NCI-H187 (cell line): ENCODE measurements around the gene HDDC2.

ENCODE experiments used
- DNase-seq, 2 experiments: peaks; one replicate each; lab custom pipeline; 2025; lab: John Stamatoyannopoulos, UW

HDDC2 gene, protein sequence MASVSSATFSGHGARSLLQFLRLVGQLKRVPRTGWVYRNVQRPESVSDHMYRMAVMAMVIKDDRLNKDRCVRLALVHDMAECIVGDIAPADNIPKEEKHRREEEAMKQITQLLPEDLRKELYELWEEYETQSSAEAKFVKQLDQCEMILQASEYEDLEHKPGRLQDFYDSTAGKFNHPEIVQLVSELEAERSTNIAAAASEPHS

DNA sequence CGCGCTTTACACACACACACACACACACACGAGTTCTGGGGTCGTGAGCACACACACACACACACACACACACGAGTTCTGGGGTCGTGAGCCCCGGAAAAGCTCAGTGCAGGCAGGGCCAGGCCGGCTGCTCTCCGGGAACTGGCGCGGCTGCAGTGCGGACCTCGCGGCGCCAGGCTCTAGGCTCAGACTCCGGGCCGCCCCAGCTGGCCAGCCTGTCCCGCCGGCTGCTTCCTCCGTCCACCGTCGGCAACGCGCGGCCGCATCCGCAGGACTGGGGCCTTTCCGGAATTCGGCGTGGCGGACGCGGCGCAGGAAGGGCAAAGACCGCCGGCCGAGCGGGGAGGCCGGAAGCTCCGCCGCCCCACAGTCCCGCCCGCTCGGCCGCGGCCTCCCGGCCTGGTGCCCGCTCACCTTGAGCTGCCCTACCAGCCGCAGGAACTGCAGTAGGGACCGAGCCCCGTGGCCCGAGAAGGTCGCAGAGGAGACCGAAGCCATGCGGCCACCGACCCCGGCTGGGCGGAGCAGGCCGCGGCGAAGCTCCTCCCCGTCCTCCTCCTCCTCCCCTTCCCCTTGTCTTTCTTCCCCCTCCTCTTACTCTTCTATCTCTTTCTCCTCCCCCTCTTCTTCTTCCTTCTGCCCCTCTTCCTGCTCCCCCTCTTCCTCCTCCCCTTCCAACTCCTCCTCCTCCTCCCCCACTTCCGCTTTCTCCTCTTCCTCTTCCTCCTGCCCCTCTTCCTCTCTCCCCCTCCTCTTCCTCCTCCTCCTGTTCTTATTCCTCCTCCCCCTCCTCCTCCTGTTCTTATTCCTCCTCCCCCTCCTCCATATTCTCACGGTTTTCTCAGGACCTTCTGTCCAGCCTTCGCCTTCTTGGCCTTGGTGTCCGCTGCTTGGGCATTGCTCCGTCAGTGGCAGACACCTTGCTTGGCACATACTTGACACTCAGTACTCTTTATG is at the start of gene HDDC2:
TSS of gene HDDC2 (minus strand) at position 533 of the 957 bp plus-strand sequence. CDS start at position 498, 35 bp downstream.
- peak; percentile 20 to 21 for DNase-seq

DNA sequence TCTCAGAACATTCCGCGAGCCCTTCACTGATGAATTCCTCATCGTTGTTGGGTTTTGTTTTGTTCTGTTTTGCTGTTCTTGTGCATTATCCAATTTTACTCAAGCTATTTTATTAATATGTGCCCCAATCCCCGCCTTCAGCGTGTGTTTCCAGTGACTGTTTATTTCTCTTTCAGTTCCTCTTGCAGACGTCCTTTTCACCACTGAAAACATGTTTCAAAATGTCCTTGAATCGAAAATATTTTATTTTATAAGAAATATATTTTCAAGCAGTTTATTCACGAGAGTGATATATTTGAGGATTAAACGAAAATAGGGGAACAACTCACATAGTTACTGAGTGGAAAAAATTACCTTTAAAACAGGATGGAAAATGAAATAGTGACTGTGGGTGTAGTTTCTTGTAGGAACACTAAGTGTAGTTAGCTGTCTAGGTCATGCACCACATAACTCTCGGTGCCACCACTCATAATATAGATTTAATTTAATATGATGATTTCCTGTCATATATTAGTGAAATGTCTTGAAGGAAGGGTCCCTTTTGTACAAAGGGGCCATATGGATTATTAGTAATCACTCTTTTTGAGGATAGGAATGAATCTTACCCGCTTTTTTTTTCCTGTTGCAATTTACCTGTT is 45.3 kb upstream of the HDDC2 start:
- no peak for DNase-seq

DNA sequence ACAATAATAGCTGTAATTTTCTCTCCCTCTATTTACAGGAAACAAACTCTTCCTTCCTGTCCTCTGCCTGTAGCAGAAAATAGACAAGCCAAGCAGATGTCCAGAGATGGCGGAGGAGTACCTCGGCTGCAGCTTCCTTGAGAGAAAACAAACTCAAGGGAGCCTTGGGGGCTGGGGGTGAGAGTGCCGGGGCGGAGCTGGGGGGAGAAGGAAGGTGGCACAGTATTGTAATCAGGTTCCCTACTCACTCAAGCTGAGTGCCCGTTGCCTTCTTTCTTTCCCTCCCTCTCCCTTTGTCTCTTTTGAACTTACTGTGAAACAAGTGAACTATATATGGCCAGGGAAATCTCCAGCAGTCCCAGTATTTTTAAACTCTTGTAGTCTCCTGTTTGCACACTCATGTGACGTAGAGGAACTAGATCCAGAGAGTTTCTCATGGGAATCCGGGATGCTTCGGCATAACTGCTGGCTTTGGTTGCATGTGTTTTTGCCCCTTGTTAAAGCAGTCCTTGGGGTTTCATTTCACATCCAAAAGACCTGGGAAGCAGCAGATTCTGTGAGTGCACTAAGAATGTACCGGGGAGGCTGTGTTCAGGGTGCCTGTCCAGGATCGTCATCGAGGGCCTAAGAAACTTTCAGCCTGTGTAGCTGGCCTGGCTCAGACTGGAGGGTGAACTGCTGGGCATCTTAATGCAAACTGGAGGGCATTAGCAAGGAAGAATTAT is 44.6 kb upstream of the HDDC2 start:
- DNase-seq, result no peak

DNA sequence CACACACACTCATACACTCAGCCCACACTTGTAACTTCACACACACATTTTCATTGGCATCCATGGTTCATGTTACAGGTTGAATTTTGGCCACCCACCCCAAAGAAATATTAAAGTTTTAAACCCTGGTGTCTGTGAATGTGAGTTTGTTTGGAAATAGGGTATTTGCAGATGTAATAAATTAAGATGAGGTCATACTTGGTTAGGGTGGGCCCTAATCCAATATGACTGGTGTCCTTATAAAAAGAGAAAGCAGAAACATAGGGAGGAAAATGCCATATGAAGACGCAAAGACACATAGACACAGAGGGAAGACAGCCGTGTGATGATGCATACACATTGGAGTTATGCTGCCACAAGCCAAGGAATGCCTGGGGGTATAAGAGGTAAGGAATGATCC is 39.7 kb upstream of the HDDC2 start:
- DNase-seq, result no peak

DNA sequence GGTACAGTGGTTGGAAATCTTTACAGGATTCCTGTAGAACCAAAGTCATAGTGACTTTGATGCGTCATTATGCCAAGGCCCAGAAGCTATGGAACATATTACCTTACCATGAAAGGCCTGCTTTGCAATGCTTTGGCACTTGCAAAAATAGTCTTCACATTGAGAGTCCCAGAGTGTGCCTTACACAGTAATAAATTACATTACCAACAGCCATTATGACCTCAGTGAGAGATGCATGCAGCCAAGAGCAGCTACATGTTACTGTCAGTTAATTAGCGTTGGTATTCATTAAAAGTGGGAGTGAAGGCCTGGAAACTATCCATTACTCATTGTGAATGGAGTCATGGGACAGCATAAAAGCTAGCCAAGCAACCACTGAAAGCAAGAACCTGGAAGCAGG is 39.2 kb upstream of the HDDC2 start:
- DNase-seq, result no peak

- DNase-seq, result no peak
Measured at GRCh38 chr6:125340175-125340835, 38.5 kb upstream of the HDDC2 start.

DNA sequence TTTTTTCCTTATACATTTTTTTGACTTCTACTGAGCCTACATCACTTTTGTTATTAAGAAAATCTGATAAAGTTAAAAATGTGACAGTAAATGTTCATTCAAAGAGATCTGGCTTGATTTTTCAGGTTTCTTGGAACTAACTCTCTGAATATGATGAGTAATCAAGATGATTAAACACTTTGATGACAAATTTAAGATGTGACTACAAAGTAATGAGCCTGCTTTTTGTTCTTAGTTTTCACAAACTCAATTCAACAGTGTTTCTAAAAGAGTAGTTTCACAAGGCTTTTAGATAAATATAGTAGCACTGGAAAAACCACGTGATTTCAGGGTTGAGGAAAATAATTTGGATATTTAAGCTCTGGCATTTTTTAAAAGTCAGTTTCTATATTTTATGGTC is 37.9 kb upstream of the HDDC2 start:
- DNase-seq, result no peak

- DNase-seq, result no peak
Measured at GRCh38 chr6:125338381-125338780, 36.6 kb upstream of the HDDC2 start.

DNA sequence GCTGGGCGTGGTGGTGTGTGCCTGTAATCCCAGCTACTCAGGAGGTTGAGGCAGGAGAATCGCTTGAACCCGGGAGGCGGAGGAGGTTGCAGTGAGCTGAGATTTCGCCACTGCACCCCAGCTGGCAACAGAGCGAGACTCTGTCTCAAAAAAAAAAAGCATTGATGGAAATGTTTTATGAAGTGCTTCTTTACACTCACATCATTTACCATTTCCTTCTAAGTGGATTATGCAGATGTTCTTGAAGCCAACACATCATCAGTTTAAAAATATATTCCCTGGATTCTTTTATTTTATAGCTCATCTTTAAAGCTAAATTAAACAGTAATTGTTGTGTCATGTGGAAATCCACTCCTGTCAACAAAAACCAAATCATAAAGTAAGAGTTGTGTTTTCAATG is 35.9 kb upstream of the HDDC2 start:
- DNase-seq, result no peak

DNA sequence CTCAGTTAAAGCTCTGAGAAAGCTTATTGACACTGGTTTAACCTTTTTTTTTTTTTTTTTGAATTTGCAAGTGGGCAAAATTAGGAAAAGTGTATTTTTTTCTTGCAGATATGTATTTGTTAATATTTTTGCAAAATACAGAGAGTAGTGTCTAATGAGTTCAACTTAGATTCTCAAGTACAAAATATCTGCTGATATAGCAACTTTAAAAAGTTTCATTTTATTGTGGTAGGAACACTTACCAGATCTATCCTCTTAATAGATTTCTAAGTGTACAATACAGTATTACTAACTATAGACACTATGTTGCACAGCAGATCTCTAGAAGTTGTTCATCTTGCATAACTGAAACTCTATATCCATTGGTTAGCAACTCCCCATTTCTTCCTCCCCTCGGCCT is 30.9 kb upstream of the HDDC2 start:
- no peak for DNase-seq

- DNase-seq, result no peak
Measured at GRCh38 chr6:125325586-125325985, 23.8 kb upstream of the HDDC2 start.

DNA sequence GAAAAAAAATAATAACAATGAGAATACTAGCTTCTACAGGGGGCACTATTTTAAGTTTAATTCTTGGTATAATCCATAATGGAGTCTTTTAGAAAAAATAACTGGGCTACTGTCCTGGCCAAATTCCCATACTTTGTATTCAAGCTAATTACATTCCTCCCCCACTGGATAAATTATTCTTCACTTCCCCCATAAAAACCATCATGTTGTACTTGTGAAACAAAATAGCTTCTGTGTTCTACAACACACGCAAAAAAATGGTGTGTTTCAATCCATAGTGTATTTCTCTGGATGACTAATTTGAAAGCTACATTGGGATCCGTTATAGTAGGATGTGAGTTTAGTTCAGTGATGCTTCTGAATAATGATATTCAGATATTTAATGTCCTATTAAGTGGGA is 21.6 kb upstream of the HDDC2 start:
- DNase-seq, result no peak

- no peak for DNase-seq
Measured at GRCh38 chr6:125316621-125317020, 14.9 kb upstream of the HDDC2 start.

DNA sequence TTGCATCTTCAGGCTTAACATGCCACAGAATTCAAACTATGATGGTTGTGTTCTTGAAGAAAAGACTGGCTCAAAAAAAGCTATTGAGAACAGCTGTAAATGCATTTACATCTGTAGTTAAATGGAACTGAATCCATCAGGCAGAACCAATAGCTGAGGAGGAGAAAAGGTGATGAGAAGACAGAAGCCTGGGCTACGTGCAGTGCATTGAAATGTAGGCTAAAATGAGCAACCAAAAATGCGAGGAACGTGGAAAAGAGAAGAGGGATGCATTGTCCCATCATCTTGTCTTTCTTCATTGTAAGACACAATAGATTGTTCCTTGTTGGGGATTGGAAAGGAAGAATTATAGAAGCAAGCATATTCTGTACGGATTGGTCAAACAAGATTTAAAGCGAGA is 13.8 kb upstream of the HDDC2 start:
- no peak for DNase-seq

DNA sequence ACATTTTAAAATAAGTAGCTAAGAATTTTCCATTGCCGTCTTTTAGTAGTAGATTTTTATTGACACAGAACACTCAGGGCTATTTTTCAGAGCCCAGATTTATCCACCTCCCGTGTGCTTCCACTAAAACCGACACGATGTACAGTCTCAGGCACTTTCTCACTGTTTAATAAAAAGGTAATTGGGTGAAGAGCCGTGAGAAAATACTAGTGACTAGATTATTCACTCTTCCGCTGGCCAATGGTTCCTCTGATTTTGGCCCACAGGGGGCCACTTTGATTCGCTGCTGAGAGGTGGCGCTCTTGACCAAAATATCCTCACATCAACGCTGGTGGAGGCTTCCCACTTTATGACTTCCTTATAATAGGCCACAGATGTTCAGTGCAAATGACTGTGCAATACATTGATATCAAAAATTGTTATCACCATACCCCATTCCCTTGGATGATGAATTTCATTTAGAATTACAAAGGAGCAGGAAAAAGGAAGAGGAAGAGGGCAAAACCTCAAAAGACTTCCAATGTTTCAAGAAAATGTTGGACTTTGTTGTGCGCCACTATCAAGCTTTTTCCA is 12.3 kb upstream of the HDDC2 start:
- DNase-seq, result peak; percentile 11 to 22

DNA sequence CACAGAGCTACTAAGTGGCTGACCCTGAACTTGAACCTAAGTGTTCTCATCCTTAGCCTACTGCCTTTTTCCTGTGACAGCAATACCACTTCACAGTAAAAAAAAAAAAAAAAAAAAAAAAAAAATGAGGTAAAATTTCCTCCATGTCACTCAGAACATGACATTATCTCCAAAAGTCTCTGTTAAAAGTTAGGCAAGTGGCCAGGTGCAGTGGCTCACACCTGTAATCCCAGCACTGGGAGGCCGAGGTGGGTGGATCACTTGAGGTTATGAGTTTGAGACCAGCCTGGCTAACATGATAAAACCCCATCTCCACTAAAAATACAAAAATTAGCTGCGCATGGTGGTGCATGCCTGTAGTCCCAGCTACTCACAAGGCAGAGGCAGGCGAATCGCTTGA is 11.2 kb upstream of the HDDC2 start:
- no peak for DNase-seq

GRCh38 chr6:125312478-125312877 is 10.7 kb upstream of the HDDC2 start:
- DNase-seq, result no peak

GRCh38 chr6:125310994-125311649 is 9.4 kb upstream of the HDDC2 start:
- DNase-seq, result peak; percentile 31 to 36

DNA sequence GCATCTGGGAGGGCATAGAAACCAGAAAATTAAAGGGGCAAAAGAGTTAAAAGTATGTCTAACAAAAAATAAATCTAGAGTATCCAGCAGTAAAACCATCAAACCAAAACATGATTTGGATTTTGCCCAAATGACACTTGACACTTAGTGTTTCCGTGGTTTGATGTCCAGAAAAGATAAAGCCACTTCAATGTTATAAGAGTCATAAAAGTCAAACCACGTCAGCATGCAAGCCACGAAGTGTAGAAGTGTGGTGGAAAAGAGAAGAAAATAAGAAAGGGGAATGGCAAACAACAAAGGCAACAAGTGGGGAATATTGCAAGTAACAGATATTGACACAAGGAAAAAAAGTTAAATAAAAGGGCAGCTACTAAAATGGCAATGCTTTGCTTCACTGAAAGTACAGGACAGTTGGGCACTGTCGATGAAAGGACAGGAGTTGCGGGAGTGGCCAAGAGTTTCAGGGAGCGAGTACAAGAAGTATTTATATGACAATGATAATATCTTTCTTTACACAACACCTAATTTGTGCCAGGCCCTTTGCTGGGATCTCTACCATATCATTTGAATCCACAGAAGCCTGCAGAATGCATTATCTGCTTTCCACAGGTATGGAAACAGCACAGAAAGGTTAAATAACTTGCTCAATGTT is 6.3 kb upstream of the HDDC2 start:
- DNase-seq, result no peak

DNA sequence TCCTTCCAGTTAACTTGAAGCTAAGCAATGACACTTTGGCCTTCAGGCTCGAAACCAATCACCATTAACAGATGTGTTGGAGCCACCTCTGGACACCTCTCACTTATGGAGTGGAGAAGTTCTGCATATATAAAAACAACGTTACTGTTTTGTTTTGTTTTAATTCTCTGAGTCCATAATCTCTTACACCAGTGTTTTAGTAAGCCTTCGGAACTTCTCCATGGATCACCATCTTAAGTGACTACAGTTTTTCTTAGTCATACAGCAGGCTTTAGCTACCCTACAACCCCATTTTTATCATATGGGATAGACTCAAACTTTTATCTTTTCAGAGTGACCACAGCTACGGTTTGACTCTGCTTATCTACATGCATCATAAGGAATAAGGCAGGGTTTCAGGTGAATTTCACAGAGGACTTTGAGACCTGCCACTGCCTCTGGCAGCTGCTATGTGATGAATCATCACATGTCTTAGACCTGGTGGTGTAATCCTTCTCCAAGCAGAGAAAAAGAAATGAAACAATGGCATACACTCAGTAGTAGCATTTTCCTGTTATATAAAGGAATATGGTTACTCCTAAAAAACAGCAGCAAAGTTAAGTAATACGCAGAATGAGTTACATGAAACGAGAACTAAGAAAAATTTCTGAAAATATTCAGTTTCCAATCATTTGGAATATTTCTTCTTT is 5.5 kb upstream of the HDDC2 start:
- DNase-seq, result no peak
